Measurements from ENCODE around the gene TGM1. TPM values are rescaled to one million over a fixed set of nuclear protein-coding genes. Genes with fewer than 3 reads are reported as not detected.

Gene TGM1
- total RNA-seq, 6 experiments from 2014 or later: 0.97 to 2.9 (median 1.3) TPM

DNA sequence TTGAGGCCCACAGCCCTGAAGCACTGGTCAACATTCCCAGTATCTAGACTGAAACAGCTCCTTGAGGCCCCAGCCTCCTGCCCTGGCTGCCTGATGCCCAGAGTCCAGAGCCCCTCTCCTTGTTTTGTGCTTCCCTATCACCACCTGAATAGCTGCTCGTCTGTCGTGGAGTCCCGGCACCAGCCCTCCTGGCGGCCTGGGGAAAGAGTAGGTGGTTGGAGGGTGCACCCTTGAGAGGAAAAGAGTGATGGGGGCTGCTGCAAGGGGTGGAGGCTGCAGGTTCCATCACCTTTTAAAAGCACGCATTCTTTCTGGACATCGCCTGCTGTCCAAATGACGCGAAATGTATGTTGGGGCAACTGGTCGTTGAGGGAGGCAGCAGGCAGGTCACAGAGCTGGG lies 5.2 kb upstream of the TGM1 start:
- Mint-ChIP-seq H3K4me1 (ENCODE audit: low read depth) (peaks cover 21% of the 10 kb centered on the region), H3K36me3 (ENCODE audit: low read depth) (0 out of 2 replicates have a peak, but pooled peaks cover 4% of the 10 kb centered on the region), H3K27me3 (ENCODE audit: insufficient read depth) (peaks cover 5% of the 10 kb centered on the region), H3K4me3 (no peak overlapping the region), H3K27ac (no peak overlapping the region), H3K9me3 (no peaks in the 10 kb centered on the region)
- no peak for TF ChIP-seq CTCF (IDR thresholded peaks at IDR 0.05)
- DNase-seq: no peak

DNA sequence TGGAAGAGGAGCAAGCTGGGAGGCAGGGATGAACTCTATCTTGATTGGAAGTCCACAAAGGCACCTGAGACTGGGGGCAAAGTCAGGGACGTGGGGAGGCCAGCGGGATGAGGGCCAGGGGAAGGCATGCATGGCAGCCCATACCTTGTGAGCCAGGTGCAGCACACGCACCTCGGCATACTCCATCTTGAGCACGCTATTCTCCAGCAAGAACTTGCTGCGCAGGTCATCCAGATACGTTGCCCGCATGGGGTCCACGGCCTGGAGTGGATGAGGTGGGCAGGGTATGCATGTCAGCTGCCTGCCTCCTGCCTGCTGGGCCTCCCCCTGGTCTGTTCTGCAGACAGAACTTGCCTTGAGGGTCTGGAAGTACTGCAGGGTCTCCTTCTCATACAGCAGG lies 4.5 kb upstream of the TGM1 start:
- no peak for DNase-seq
- Mint-ChIP-seq H3K4me1 (ENCODE audit: low read depth) (peaks cover 16% of the 10 kb centered on the region), H3K27ac (no peak overlapping the region), H3K27me3 (ENCODE audit: insufficient read depth) (peaks cover 5% of the 10 kb centered on the region), H3K36me3 (ENCODE audit: low read depth) (0 out of 2 replicates have a peak, but pooled peaks cover 4% of the 10 kb centered on the region), H3K4me3 (no peak overlapping the region), H3K9me3 (no peaks in the 10 kb centered on the region)
- no peak for TF ChIP-seq CTCF (IDR thresholded peaks at IDR 0.05)

DNA sequence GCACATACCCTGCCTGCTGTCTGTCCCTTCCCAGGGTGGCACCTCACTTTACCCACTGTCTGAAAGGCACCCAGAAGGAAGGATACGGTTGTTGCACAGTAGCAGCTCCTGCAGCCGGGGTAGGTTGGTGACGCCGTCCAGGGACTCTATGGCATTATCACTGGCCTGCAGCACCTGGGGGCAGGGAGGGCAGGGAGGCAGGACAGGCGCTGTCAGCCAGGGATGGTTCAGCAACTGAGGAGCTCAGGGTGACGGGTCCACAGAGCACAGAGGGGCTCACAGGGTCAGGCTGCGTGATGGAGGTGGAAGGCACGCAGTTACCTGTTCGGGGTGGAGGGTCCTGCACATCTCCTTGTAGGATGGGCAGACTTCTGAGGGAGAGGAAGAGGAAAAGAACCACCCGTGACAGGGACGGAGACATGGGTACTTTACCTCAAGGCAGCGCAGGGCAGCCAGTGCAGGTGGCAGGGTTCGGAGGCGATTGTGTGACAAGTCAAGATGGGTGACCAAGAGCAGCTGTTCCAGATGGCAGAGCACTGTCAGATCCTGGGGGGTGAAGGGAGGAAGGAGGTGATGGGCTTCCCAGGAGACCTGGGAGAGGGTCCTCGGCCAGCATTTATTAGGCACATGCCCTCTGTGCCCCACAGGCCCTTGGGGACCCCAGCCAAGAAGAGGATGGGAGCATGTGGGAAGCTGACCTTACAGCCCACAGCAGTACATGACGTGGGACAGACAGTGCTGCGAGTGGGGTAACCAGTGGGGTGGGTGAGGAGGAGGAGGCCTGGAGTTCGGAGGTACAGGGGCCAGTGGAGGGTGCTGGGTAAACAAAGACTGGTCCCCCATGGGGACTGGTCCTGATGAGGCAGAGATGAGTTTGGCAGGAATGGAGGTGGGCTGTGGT lies 3.6 kb upstream of the TGM1 start:
- no peak overlapping the region for H3K4me3 Mint-ChIP-seq

DNA sequence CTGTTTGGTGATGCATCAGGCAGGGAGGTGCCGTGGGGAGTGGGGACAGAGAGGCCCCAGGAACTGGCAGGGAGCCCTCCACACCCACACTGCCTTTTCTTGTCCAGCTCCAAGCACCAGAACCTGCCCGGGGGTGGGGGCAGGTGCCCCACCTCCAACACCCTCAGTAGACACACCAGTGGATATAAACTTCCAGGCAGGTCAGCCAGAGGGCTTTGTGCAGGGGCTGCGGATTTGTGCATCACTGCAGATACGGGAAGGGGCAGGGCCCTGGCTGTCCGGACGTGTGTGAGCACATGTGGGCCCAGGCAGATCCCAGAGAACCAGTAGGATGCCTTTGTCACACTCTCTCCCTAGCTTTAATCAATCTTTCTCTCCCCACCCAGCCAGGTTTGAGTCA lies 1.3 kb upstream of the TGM1 start:
- Mint-ChIP-seq H3K4me3 (no peak overlapping the region), H3K27me3 (ENCODE audit: insufficient read depth) (peaks cover 2% of the 10 kb centered on the region; the same call in 1 of the 2 replicates)
- no peak for DNase-seq

More for the DNA sequence above, 3.6 kb upstream of the TGM1 start:
- DNase-seq: no peak
- Mint-ChIP-seq H3K36me3 (ENCODE audit: low read depth) (0 out of 2 replicates have a peak, but pooled peaks cover 4% of the 10 kb centered on the region), H3K9me3 (no peaks in the 10 kb centered on the region), H3K27me3 (ENCODE audit: insufficient read depth) (peaks cover 5% of the 10 kb centered on the region; the same call in 1 of the 2 replicates), H3K27ac (no peak overlapping the region), H3K4me1 (ENCODE audit: low read depth) (peaks cover 7% of the 10 kb centered on the region)
- no peak for TF ChIP-seq CTCF (IDR thresholded peaks at IDR 0.05)

DNA sequence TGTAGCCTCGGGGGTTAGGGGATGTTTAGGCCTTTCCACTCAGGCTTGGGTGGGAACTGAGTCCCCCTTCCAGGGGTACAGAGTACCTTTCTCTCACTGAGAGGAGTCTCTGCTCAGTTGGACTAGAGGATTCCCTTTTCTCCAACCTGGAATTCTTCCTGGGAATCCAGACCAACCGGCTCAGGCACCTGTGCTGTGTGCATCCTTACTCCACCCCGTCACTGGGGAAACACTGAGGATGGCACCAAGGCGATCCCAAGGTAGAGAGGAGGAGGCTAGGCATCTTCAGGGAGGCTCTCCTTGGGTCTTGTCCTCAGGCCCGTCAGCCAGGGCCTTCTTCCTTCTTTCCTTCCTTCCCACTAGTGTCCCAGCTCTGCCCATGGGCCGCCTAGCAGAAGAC lies 871 bp upstream of the TGM1 start:
- no peak for DNase-seq
- H3K36me3 Mint-ChIP-seq (ENCODE audit: low read depth): no peaks in the 10 kb centered on the region
- no peak for TF ChIP-seq CTCF (IDR thresholded peaks at IDR 0.05)
- H3K27ac Mint-ChIP-seq: no peak overlapping the region
- peaks cover 2% of the 10 kb centered on the region; the same call in 1 of the 2 replicates for H3K27me3 Mint-ChIP-seq (ENCODE audit: insufficient read depth)
- H3K4me3 Mint-ChIP-seq: no peak overlapping the region
- H3K9me3 Mint-ChIP-seq: no peaks in the 10 kb centered on the region
- H3K4me1 Mint-ChIP-seq (ENCODE audit: low read depth): peaks cover 13% of the 10 kb centered on the region; the same call in 1 of the 2 replicates

More for the DNA sequence above, 1.3 kb upstream of the TGM1 start:
- Mint-ChIP-seq H3K4me1 (ENCODE audit: low read depth) (peaks cover 8% of the 10 kb centered on the region; the same call in 1 of the 2 replicates), H3K27ac (no peak overlapping the region), H3K36me3 (ENCODE audit: low read depth) (0 out of 2 replicates have a peak, but pooled peaks cover 2% of the 10 kb centered on the region), H3K9me3 (no peaks in the 10 kb centered on the region)
- no peak for TF ChIP-seq CTCF (IDR thresholded peaks at IDR 0.05)

Measured in HFFc6 (cell line).